HG02678 (cell line): ENCODE data around the gene IMPDH2.

Experiments used
- ATAC-seq: cut with Tn5 transposase; IDR thresholded peaks from one replicate; pipeline ENCODE4 v1.9.1; 2021; ENCODE audit warnings: mild to moderate bottlenecking, moderate library complexity; ENCODE audit not compliant: unreplicated experiment

Gene IMPDH2

GRCh38 chr3:49007068-49007770, 22.0 kb downstream of the IMPDH2 start, which contains the start of gene WDR6:
Gene WDR6, plus strand, starts transcription at chr3:49007391. Its CDS starts 41 bp downstream, at chr3:49007432.
- ATAC-seq, result peak; percentile 89

- ATAC-seq, result peak; percentile 1
Measured at GRCh38 chr3:49006408-49007067, 22.7 kb downstream of the IMPDH2 start.

DNA sequence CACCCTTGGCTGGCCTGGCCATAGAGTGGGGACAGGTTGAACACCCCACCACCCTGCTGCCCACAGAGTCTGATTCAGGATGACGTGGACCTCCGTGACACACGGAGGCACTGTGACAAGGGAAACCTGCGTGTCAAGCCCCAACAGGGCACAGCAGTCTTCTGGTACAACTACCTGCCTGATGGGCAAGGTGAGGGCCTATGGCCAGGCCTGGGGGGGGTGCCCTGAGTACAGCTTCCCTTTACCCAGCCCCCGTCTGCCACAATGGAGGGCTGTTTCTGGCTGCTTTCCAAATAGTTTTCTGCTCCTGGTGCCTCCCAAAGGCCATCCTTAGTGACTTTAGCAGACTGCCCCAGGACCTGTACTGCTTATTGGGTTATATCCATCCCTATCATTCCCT, 23.2 kb downstream of the IMPDH2 start:
- no peak for ATAC-seq

- ATAC-seq, result no peak
Measured at GRCh38 chr3:49005303-49005680, 23.9 kb downstream of the IMPDH2 start.

DNA sequence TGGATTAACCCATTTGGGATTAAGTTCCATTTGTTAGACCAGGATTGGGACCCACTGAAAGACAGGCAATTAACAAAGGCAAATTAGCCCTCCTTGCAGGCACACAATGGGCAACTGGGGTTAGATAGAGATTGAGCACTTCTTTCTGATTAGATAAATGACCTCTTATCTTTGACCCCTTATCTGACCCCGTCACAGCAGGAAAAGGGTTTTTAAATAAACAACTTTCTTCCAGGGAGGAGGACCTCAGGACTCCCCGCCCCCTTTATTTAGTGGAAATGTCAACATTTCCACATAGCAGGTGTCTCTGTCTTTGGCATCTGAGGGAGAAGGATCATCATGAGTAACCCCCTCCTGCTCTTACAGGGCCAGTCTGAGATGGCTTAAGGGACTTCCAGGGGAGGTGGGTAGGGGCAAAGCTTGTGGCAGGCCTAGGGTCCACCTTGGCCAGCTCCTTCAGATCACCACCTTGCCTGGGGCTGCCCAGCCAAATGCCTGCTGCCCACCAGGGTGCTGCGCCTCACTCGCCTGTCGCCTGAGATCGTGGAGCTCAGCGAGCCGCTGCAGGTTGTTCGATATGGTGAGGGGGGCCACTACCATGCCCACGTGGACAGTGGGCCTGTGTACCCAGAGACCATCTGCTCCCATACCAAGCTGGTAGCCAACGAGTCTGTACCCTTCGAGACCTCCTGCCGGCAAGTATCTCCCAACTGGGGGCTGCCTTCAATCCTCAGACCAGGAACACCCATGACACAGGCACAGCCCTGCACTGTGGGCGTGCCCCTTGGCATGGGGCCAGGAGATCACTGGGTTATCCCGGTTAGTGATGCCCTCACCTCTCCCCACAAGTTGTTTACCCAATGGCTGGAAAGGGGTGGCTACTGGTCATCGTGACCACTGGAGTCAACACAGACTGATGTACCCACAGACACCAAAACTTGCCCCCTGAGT, 24.6 kb downstream of the IMPDH2 start:
- ATAC-seq, result no peak

GRCh38 chr3:49001155-49001554, 28.0 kb downstream of the IMPDH2 start:
- no peak for ATAC-seq

GRCh38 chr3:48999085-48999858, 29.9 kb downstream of the IMPDH2 start:
- ATAC-seq, result no peak

GRCh38 chr3:48997714-48998637, 31.2 kb downstream of the IMPDH2 start:
- ATAC-seq, result no peak

GRCh38 chr3:48997102-48997635, 32.0 kb downstream of the IMPDH2 start:
- ATAC-seq, result no peak

GRCh38 chr3:48996640-48997039, 32.6 kb downstream of the IMPDH2 start:
- no peak for ATAC-seq

DNA sequence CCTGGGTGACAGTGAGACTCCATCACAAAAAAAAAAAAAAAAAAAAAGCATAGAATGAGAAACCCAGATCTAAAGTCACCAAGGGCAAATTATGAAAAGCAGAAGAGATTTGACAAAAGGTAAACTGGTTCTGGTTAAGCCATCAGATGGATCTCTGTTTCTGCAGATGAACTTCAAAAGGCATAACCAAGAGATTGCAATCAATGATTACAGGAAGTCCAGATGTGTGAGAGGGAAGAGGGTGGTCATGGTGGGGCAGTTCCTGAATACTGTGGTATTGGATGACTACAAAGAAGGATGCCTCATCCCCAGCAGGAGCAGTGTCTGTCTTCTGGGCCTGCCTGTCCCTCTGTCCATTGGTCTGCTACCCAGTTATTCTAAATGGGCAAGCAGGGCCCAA, 35.4 kb downstream of the IMPDH2 start:
- ATAC-seq, result no peak

GRCh38 chr3:48991851-48992545, 37.2 kb downstream of the IMPDH2 start:
- ATAC-seq, result no peak

DNA sequence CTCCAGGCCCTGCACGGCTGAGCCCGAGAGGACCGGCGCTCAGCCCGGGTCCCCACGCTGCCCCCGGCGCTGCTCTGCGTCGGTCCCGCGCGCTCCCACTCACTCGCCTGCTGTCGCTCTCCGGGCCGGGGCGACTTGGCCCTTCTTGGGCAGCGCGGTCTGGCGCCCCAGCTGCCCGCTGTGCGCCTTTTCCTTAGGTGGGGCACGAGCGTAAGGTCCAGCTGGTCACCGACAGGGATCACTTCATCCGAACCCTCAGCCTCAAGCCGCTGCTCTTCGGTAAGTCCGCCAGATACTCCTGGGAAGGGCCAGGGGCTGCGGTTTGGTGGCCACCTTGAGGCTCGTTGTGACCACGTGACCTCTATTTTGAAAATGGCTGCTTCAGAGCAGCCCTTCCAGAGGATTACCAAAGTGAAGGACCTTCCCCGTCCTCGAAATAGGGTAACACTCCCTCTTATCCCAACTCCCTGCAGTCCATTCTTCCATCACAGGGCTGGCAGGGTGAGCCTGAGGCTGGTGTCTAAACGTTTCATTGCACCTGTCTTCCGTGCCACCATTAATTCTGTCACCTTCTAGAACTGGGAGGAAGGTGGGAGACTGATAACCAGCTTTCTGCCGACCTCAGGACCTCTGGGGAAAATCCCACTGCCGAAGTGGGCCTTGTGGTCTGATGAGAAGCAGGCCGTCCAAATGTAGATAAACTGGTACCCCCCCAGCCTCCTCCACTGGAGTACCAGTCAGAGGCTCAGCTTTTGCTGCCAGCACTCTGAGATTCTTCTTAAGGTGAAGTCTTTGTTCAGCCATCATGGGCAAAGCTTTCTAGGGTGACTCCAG, 38.3 kb downstream of the IMPDH2 start:
- ATAC-seq, result no peak

GRCh38 chr3:48989796-48990635, 39.2 kb downstream of the IMPDH2 start, which contains the start of gene P4HTM:
Gene P4HTM, plus strand, starts transcription at chr3:48990241. Its CDS starts 16 bp downstream, at chr3:48990257.
- ATAC-seq, result peak; percentile 60

- no peak for ATAC-seq
Measured at GRCh38 chr3:48989126-48989795, 39.9 kb downstream of the IMPDH2 start.

DNA sequence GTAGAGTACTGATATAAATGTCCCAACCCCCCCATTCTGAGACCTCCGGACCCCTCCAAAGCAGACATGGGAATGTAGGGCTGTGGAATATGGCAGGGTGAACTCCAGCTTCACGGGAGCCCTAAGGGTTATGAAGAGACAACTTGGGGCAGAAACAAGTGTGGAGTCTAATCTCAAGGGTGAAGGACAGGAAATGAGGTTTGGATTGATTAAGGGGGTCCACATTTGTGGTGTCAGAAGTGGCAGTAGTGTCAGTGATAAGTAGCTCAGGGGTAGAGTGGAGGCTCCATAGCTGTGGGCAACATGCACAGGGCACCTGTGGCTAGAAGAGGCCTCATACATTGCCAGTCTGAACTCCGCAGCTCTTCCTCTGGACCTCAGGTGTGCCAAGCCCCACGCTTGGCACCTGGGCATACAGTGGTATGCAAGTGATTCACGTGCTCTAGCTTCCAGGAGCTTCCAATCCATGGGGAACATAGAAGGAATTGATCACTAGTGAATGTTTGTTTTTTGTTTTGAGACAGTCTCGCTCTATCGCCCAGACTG, 43.3 kb downstream of the IMPDH2 start:
- ATAC-seq, result no peak
